ENCODE results near the gene STAT5A.

DNA sequence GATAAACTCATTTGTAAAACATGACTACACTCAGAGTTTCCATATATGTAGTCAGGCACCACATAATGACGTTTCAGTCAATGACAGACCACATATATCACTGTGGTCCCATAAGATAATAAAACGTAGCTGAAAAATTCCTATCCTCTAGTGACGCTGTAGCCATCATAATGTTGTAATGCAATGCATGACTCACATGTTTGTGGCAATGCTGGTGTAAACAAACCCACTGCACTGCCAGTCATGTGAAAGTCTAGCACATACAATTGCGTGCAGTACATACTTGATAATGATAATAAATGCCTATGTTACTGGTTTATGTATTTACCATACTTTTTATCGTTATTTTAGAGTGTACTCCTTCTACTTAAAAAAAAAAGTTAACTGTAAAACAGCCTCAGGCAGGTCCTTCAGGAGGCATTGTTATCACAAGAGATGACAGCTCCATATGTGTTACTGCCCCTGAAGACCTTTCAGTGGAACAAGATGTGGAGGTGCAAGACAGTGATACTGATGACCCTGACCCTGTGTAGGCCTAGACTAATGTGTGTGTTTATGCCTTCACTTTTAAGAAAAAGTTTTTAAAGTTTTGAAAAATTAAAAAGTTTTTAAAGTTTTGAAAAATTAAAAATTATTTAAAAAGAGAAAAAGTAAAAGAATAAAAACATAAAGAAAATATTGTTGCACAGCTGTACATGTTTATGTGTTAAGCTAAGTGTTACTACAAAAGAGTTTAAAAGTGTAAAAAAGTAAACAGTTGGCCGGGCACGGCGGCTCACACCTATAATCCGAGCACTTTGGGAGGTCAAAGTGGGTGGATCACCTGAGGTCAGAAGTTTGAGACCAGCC, 21.2 kb upstream of the STAT5A start:
- TF ChIP-seq EZH2phosphoT487 (IDR thresholded peaks at IDR 0.05; ENCODE audit: borderline replicate concordance): no peak
- TF ChIP-seq, protein P1, sequence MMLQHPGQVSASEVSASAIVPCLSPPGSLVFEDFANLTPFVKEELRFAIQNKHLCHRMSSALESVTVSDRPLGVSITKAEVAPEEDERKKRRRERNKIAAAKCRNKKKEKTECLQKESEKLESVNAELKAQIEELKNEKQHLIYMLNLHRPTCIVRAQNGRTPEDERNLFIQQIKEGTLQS (IDR thresholded peaks at IDR 0.05): 0 out of 2 replicates have a peak, but pooled peaks have one; percentile 8
- TF ChIP-seq, protein P2, sequence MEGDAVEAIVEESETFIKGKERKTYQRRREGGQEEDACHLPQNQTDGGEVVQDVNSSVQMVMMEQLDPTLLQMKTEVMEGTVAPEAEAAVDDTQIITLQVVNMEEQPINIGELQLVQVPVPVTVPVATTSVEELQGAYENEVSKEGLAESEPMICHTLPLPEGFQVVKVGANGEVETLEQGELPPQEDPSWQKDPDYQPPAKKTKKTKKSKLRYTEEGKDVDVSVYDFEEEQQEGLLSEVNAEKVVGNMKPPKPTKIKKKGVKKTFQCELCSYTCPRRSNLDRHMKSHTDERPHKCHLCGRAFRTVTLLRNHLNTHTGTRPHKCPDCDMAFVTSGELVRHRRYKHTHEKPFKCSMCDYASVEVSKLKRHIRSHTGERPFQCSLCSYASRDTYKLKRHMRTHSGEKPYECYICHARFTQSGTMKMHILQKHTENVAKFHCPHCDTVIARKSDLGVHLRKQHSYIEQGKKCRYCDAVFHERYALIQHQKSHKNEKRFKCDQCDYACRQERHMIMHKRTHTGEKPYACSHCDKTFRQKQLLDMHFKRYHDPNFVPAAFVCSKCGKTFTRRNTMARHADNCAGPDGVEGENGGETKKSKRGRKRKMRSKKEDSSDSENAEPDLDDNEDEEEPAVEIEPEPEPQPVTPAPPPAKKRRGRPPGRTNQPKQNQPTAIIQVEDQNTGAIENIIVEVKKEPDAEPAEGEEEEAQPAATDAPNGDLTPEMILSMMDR (IDR thresholded peaks at IDR 0.05 in 2 of 3, conservative IDR thresholded peaks at IDR 0.05 in 1 of 3; ENCODE audit: borderline replicate concordance in 1 of 3, insufficient read depth in 1 of 3, low read depth in 2 of 3, low read length in 2 of 3): no peak
- TF ChIP-seq ELF1 (IDR thresholded peaks at IDR 0.05; ENCODE audit: borderline replicate concordance, low read depth): no peak
- no peak for TF ChIP-seq POLR2A (IDR thresholded peaks at IDR 0.05; ENCODE audit: borderline replicate concordance, extremely low read depth, insufficient read depth, insufficient read length)
- TF ChIP-seq POLR2AphosphoS5 (IDR thresholded peaks at IDR 0.05; ENCODE audit: low read depth, low read length): no peak
- no peak for TF ChIP-seq YY1 (IDR thresholded peaks at IDR 0.05; ENCODE audit: extremely low read depth, insufficient replicate concordance, low read depth, low read length)
- TF ChIP-seq TCF7L2 (IDR thresholded peaks at IDR 0.05; ENCODE audit: borderline replicate concordance, extremely low read depth, insufficient read depth, insufficient read length): no peak
